Esophagus squamous epithelium (tissue), 4 donors: ENCODE results near the gene NPNT.

Experiments used
- CTCF ChIP-seq, 6 experiments: fragments of 450-650 bp in 4 of 6; fragments of 200-600 bp in 2 of 6; sonication (generic) in 2 of 6; IDR thresholded peaks; one replicate each; pipeline ENCODE4 v1.5.1; 2016 to 2019; ENCODE audit warnings: antibody characterized with exemption in 6 of 6, mild to moderate bottlenecking in 4 of 6, moderate library complexity in 4 of 6
- POLR2A ChIP-seq, 4 donors: fragments of 450-650 bp; IDR thresholded peaks; one replicate each; pipeline ENCODE4 v1.6.1; 2017; ENCODE audit warnings: antibody characterized with exemption in 4 of 4, mild to moderate bottlenecking in 4 of 4, moderate library complexity in 3 of 4

GRCh38 chr4:105943234-105943633 lies 48.0 kb downstream of the NPNT start:
- TF ChIP-seq POLR2A (IDR thresholded peaks at IDR 0.05) (no peak), CTCF (IDR thresholded peaks at IDR 0.05) (no peak)
